NCI-H82 treated with DMSO at 0.1 percent for 48 hours (cell line): Measurements from ENCODE around the gene KRTAP4-3.
"Not testable (repeated sequence)": the region's sequence is repeated elsewhere in the genome, so short reads cannot be mapped to it uniquely, and the experiment has no call there.

Source experiments
- DNase-seq: peaks from one replicate; lab custom pipeline; 2025; ENCODE audit not compliant: unreplicated experiment; lab: John Stamatoyannopoulos, UW

The KRTAP4-3 gene

DNA sequence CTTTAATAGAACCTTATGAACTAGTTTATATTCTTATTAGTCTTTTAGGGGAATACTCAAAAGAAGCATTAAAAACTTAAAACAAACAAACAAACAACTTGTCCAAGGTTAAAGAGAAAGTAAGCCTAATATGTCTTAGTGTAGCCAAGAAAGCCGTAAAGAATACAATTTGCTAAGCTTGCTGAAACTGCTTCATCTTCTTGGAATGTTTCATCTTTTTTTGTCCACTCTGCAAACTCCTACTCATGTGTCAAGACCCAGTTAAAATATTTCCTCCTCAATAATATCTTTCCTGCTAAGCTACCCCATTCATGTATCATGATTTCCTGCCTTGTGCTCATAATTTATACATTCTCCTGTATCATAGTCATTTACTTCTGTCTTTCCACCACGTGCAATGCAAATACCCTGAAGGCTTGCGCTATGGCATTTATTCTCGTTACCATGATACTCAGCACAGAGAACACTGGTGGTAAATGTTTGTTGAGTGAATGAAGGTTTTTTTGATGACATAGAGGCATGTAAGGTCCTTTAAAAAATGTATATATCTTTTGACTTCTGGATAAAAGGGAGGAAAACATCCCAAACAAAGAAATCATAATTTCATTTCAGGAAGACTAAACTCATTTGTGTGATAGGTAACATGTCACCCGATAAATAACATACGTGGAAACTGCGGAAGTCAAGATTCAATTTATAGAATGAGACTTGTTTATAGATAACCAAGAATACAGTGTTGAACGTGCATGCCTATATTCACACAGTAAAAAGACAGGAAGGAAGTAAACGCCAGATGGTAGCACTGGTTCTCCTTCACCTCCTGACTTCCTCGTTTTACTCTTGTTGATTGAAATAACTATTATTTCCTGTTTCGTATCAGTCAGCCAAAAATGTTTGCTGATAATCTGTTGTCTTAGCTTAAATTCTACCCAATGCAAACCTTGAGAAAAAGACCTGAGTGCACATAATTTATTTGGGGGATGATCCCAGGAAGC, 48.0 kb downstream of the KRTAP4-3 start:
- DNase-seq = not testable (repeated sequence)

DNA sequence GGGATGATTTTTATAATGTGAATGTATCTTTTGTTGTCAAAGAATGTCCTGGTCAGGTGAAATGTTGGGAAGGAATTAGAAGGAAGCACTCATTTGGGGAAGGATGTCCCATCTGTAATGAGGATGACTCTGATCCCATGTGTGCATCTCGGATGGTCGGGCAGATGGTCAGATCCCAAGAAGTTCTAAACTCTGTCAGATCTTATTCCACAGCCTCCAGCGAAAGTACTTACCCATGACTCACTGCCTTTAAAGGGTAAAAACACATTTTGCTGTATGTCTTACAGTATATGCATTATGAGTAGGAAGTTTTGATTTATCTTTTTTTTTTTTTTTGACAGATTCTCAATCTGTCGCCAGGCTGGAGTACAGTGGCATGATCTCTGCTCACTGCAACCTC, 49.3 kb downstream of the KRTAP4-3 start:
- DNase-seq = no peak

DNA sequence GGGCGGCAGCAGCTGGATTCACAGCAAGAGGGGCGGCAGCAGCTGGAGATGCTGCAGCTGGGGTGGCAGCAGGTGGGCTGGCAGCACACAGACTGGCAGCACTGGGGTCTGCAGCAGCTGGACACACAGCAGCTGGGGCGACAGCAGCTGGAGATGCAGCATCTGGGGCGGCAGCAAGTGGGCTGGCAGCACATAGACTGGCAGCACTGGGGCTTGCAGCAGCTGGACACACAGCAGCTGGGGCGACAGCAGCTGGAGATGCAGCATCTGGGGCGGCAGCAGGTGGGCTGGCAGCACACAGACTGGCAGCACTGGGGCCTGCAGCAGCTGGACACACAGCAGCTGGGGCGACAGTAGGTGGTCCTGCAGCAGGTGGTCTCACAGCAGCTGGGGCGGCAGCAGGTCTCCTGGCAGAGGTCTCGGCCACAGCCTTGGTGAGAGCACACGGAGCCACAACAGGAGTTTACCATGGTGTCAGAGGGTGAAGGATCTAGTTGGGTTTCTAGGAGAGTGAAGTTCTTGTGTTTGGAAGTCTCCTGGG, 50.1 kb downstream of the KRTAP4-3 start, which contains the start of gene KRTAP4-11:
TSS of gene KRTAP4-11 (minus strand) at position 528 of the 541 bp plus-strand sequence. CDS start at position 470, 58 bp downstream.
- not testable (repeated sequence) for DNase-seq
